Mesothelial cell of epicardium (in vitro differentiated cells): ENCODE data around the gene PHACTR3. TPM values are rescaled to one million over a fixed set of nuclear protein-coding genes. Genes with fewer than 3 reads are reported as not detected.

Source experiments
- DNase-seq, 2 experiments: peaks; one replicate each; pipeline ENCODE4 v3.0.0; 2021; ENCODE audit warnings: low spot score in 2 of 2; ENCODE audit not compliant: unreplicated experiment in 2 of 2
- H3K27ac Mint-ChIP-seq: 2 replicates; pipeline ENCODE4 v1.8.0; 2021; ENCODE audit warnings: mixed read lengths
- H3K27me3 Mint-ChIP-seq: 2 replicates; pipeline ENCODE4 v1.8.0; 2021; ENCODE audit warnings: low read depth, mixed read lengths
- H3K36me3 Mint-ChIP-seq: 2 replicates; pipeline ENCODE4 v1.8.0; 2021; ENCODE audit warnings: mixed read lengths
- H3K4me1 Mint-ChIP-seq: 2 replicates; pipeline ENCODE4 v1.8.0; 2021; ENCODE audit warnings: mixed read lengths
- H3K4me3 Mint-ChIP-seq: 2 replicates; pipeline ENCODE4 v1.8.0; 2021; ENCODE audit warnings: mild to moderate bottlenecking, moderate library complexity, mixed read lengths
- H3K9me3 Mint-ChIP-seq: 2 replicates; pipeline ENCODE4 v1.8.0; 2021; ENCODE audit warnings: mixed read lengths
- total RNA-seq: library from RNA; stranded (reverse); gene quantifications from 3 replicates; pipeline ENCODE4 v1.2.1, GENCODE V29; 2021
- TF ChIP-seq, protein P1 (sequence below): fragments of 200-600 bp; sonication (generic); IDR thresholded peaks from one replicate; pipeline ENCODE4 v1.5.0; 2021; ENCODE audit warnings: antibody characterized with exemption; ENCODE audit not compliant: unreplicated experiment

PHACTR3 gene
- total RNA-seq, 1 donor from 2014 or later = 0.16 TPM

DNA sequence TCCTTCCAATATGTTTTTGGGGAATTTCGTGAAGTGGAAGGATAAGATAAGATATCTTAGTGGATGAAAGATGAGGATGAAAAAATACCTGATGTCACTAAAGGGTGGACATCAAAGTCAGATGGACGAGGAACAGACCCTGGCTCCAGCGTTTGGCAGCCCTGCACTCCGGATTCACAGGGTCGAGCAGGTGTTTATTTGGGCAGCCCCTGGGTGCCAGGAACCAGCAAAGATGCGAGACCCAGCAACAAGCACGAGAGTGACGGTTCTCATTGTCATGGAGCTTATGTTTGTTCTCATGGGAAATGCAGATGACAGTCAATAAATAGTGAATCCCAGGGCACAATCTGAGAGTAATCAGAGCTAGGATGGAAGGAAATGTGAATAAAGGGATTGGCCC lies 131.1 kb downstream of the PHACTR3 start:
- H3K4me3 Mint-ChIP-seq = no peak overlapping the region
- H3K9me3 Mint-ChIP-seq = peaks cover 35% of the 10 kb centered on the region
- no peaks in the 10 kb centered on the region for H3K4me1 Mint-ChIP-seq
- TF ChIP-seq, protein P1, sequence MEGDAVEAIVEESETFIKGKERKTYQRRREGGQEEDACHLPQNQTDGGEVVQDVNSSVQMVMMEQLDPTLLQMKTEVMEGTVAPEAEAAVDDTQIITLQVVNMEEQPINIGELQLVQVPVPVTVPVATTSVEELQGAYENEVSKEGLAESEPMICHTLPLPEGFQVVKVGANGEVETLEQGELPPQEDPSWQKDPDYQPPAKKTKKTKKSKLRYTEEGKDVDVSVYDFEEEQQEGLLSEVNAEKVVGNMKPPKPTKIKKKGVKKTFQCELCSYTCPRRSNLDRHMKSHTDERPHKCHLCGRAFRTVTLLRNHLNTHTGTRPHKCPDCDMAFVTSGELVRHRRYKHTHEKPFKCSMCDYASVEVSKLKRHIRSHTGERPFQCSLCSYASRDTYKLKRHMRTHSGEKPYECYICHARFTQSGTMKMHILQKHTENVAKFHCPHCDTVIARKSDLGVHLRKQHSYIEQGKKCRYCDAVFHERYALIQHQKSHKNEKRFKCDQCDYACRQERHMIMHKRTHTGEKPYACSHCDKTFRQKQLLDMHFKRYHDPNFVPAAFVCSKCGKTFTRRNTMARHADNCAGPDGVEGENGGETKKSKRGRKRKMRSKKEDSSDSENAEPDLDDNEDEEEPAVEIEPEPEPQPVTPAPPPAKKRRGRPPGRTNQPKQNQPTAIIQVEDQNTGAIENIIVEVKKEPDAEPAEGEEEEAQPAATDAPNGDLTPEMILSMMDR = no peak
- no peak for DNase-seq
- H3K27me3 Mint-ChIP-seq = no peaks in the 10 kb centered on the region
- no peaks in the 10 kb centered on the region for H3K36me3 Mint-ChIP-seq
- no peak overlapping the region for H3K27ac Mint-ChIP-seq

DNA sequence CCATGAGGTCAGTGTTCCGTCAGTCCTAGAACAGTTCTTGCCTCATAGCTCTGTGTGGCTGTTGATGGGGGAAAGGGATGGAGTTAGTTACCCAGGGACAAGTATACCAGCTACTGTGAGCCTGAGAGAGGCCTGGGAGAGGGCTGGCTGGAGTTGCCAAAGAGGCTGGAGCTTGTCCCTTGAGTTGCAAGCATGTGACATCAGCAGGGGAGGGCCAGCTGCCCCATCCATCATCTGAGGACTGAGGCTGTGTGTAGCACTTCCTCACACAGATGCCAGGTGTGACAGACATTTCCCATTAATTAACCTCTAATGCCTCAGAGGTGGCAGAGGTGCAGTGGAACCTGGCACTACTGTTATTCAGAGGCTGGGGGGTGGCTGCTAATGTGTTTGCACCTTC lies 131.6 kb downstream of the PHACTR3 start:
- DNase-seq = peak in 1 of 2 experiments; percentile 21
- Mint-ChIP-seq H3K36me3 (no peaks in the 10 kb centered on the region), H3K27ac (no peak overlapping the region), H3K9me3 (peaks cover 33% of the 10 kb centered on the region), H3K4me3 (no peak overlapping the region), H3K27me3 (no peaks in the 10 kb centered on the region), H3K4me1 (no peaks in the 10 kb centered on the region)
- TF ChIP-seq, protein P1 = no peak

DNA sequence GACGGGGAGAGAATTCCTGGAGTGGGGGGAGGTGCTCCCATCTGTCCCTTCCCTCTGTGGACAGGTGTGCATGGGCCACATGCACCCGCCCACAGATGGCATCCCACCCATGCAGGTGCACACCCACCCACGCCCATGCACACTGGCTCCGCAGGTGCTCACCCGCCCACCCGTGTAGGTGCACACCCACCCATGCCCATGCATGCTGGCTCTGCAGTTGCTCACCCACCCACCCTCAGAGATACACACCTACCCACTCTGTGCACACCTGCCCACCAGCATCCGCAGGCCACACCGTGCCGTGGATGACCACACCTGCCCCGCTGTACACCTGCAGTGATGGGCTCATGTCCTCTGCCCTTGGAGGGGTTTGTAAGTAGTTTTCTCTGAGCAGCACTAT lies 132.0 kb downstream of the PHACTR3 start:
- no peaks in the 10 kb centered on the region for H3K4me1 Mint-ChIP-seq
- TF ChIP-seq, protein P1 = no peak
- no peaks in the 10 kb centered on the region for H3K36me3 Mint-ChIP-seq
- H3K27me3 Mint-ChIP-seq = no peaks in the 10 kb centered on the region
- H3K9me3 Mint-ChIP-seq = peaks cover 29% of the 10 kb centered on the region
- no peak overlapping the region for H3K4me3 Mint-ChIP-seq
- no peak for DNase-seq
- no peak overlapping the region for H3K27ac Mint-ChIP-seq

DNA sequence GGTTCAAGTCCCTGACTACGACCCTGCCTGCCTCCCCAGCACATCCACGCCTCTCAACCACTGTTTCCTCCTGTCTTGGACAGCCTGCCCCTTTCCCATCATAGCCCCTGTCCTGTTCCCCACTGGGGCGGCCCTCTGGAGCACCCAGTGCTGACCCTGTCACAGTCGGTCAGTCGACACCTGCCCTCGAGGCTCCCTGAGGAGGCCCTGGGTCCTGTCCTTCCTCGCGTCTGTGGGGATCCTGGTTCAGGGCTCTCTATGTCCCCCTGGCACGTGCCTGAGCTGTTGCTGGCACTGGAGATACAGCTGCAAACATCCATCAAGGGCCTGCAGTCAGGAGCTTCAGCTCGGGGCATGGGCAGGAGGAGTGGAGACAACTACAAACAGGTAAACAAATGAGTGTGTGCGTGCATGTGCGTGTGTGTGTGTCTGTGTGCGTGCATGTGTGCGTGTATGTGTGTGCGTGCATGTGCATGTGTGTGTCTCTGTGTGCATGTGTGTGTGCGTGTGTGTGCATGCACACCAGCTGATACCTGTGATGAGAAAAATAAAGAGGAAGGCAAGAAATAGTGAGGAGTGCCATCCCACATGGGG lies 132.8 kb downstream of the PHACTR3 start:
- Mint-ChIP-seq H3K27me3 (no peaks in the 10 kb centered on the region), H3K9me3 (peaks cover 22% of the 10 kb centered on the region), H3K4me3 (no peak overlapping the region), H3K27ac (no peak overlapping the region), H3K36me3 (no peaks in the 10 kb centered on the region), H3K4me1 (no peaks in the 10 kb centered on the region)
- no peak for DNase-seq
- TF ChIP-seq, protein P1 = no peak

DNA sequence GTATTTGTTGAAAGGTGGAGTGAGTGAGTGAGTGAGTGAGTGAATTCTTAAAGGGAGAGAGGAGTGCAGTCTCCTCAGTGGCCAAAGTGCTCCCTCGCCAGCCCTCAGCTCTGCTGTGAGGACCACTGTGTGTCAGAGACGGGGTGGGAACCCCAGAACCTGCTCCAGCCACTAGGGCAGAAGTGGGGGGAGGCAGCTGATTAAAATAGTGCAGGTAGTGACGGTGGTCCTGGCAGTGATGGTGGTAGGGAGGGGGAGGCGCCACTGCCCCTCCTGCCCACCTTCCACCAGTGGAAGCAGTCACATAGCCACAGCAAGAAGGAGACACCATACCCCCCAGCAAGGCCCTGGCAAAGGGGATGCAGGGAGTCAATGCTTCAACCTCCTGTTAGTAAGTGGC lies 133.5 kb downstream of the PHACTR3 start:
- H3K9me3 Mint-ChIP-seq = peaks cover 26% of the 10 kb centered on the region
- H3K27ac Mint-ChIP-seq = no peak overlapping the region
- DNase-seq = no peak
- no peak overlapping the region for H3K4me3 Mint-ChIP-seq
- H3K4me1 Mint-ChIP-seq = no peaks in the 10 kb centered on the region
- H3K27me3 Mint-ChIP-seq = no peaks in the 10 kb centered on the region
- TF ChIP-seq, protein P1 = no peak
- H3K36me3 Mint-ChIP-seq = no peaks in the 10 kb centered on the region

DNA sequence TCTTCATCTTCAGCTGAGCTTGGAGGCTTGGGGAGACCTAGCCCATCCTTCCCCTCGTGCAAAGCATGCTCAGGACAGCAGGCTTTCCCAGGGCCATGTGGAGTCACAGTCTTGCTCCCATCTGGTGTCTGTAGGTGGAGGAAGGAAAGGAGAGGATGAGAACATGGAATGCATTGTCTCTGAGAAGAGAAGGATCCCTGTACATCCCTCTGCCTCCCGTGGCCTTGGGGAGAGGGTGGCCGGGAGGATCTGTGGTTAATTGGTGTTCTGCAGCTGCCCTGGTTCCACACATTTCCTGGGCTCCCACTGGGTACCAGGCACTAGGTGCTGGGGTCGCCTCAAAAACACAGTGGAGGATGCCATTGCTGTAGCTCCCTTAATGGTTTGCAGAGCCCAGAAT lies 134.5 kb downstream of the PHACTR3 start:
- TF ChIP-seq, protein P1 = no peak
- peaks cover 26% of the 10 kb centered on the region for H3K9me3 Mint-ChIP-seq
- H3K4me3 Mint-ChIP-seq = no peak overlapping the region
- H3K4me1 Mint-ChIP-seq = no peaks in the 10 kb centered on the region
- no peaks in the 10 kb centered on the region for H3K36me3 Mint-ChIP-seq
- no peak for DNase-seq
- H3K27ac Mint-ChIP-seq = no peak overlapping the region
- no peaks in the 10 kb centered on the region for H3K27me3 Mint-ChIP-seq
